Smooth muscle cell (in vitro differentiated cells): ENCODE results near the gene PAEP. TPM values are rescaled to one million over a fixed set of nuclear protein-coding genes. Genes with fewer than 3 reads are reported as not detected.
"Not testable (repeated sequence)": the region's sequence is repeated elsewhere in the genome, so short reads cannot be mapped to it uniquely, and the experiment has no call there.

Source experiments
- DNase-seq: peaks from one replicate; lab custom pipeline; 2025; ENCODE audit not compliant: unreplicated experiment; lab: John Stamatoyannopoulos, UW
- H2AFZ ChIP-seq: fragments of 200-600 bp; sonication (generic); 2 replicates; pipeline ENCODE4 v1.6.0; 2016; ENCODE audit warnings: antibody characterized with exemption, low read depth, mild to moderate bottlenecking
- H3F3A ChIP-seq: fragments of 200-600 bp; sonication (generic); 2 replicates; pipeline ENCODE4 v1.6.0; 2017; ENCODE audit warnings: antibody characterized with exemption, low read depth
- H3K27ac ChIP-seq: fragments of 200-600 bp; sonication (generic); 2 replicates; pipeline ENCODE4 v1.5.1; 2016; ENCODE audit warnings: low read depth, mild to moderate bottlenecking
- H3K27me3 ChIP-seq: fragments of 200-600 bp; sonication (generic); 2 replicates; pipeline ENCODE4 v1.6.1; 2016; ENCODE audit warnings: low read depth, mild to moderate bottlenecking
- H3K36me3 ChIP-seq: fragments of 200-600 bp; sonication (generic); 2 replicates; pipeline ENCODE4 v1.5.1; 2016; ENCODE audit warnings: low read depth
- H3K4me1 ChIP-seq: fragments of 200-600 bp; sonication (generic); 2 replicates; pipeline ENCODE4 v1.5.1; 2016; ENCODE audit warnings: low read depth
- H3K4me2 ChIP-seq: fragments of 200-600 bp; sonication (generic); 2 replicates; pipeline ENCODE4 v1.6.0; 2016; ENCODE audit warnings: mild to moderate bottlenecking
- H3K4me3 ChIP-seq: fragments of 200-600 bp; sonication (generic); 2 replicates; pipeline ENCODE4 v1.5.1; 2016; ENCODE audit warnings: mild to moderate bottlenecking
- H3K79me2 ChIP-seq: fragments of 200-600 bp; sonication (generic); 2 replicates; pipeline ENCODE4 v1.6.0; 2016; ENCODE audit warnings: low read depth, mild to moderate bottlenecking
- H3K9ac ChIP-seq: fragments of 200-600 bp; sonication (generic); 2 replicates; pipeline ENCODE4 v1.6.0; 2016; ENCODE audit warnings: low read depth
- H3K9me3 ChIP-seq: fragments of 200-600 bp; sonication (generic); replicated peaks from 2 replicates; pipeline ENCODE4 v1.5.1; 2016; ENCODE audit warnings: low read depth
- H4K20me1 ChIP-seq: fragments of 200-600 bp; sonication (generic); 2 replicates; pipeline ENCODE4 v1.6.0; 2016; ENCODE audit warnings: low read depth
- CTCF ChIP-seq: fragments of 200-600 bp; sonication (generic); IDR thresholded peaks from 2 replicates; pipeline ENCODE4 v1.5.1; 2017; ENCODE audit warnings: borderline replicate concordance, mild to moderate bottlenecking, antibody characterized with exemption; ENCODE audit not compliant: insufficient read depth, poor library complexity, severe bottlenecking
- WGBS: methylation state at CpG from one replicate; pipeline ENCODE4 v1.1.7; 2016; ENCODE audit warnings: low lambda C conversion rate; 5-methylcytosine and 5-hydroxymethylcytosine counted together
- polyA plus RNA-seq: library from polyadenylated mRNA; unstranded; fragments of >200 nt; fragmentation: Nextera tagmentation; extraction: Ambion mirVana; gene quantifications from 2 replicates; pipeline ENCODE4 v1.2.1, GENCODE V29; 2016
- total RNA-seq: library from RNA; depleted of rRNA; stranded (reverse); fragments of >200 nt; gene quantifications from 2 replicates; pipeline ENCODE4 v1.2.3, GENCODE V29; 2014

The PAEP gene
- total and polyA plus RNA-seq, 2 experiments from 2014 or later: 6.3 TPM; not detected in 1

GRCh38 chr9:135513351-135513846 is 48.2 kb upstream of the PAEP start:
- Histone ChIP-seq H3K9me3 (no peaks in the 10 kb centered on the region), H3K4me3 (no peak overlapping the region), H3K4me1 (no peaks in the 10 kb centered on the region), H3K27ac (no peak overlapping the region), H4K20me1 (no peaks in the 10 kb centered on the region), H3K4me2 (no peak overlapping the region), H3K27me3 (no peaks in the 10 kb centered on the region), H3K36me3 (no peaks in the 10 kb centered on the region), H3K79me2 (no peaks in the 10 kb centered on the region), H3F3A (no peaks in the 10 kb centered on the region), H2AFZ (no peak overlapping the region), H3K9ac (no peak overlapping the region)
- no peak for TF ChIP-seq CTCF
- WGBS: 94% methylated on average over 19 of the region's 19 CpGs
- no peak for DNase-seq

GRCh38 chr9:135513906-135514305 is 47.6 kb upstream of the PAEP start:
- not testable (repeated sequence) for H3K9ac ChIP-seq, H3K4me1 ChIP-seq, H3K4me2 ChIP-seq, H3K27ac ChIP-seq, H4K20me1 ChIP-seq, H3K4me3 ChIP-seq, H3F3A ChIP-seq, H3K27me3 ChIP-seq, H3K79me2 ChIP-seq, DNase-seq, H2AFZ ChIP-seq, H3K9me3 ChIP-seq, H3K36me3 ChIP-seq
- WGBS: 95% methylated on average over 5 of the region's 9 CpGs

- no peaks in the 10 kb centered on the region for H3K27me3 ChIP-seq
- no peaks in the 10 kb centered on the region for H4K20me1 ChIP-seq
- DNase-seq: no peak
- H3K4me1 ChIP-seq: no peaks in the 10 kb centered on the region
- H3K9me3 ChIP-seq: no peaks in the 10 kb centered on the region
- no peak overlapping the region for H3K4me3 ChIP-seq
- no peak overlapping the region for H3K27ac ChIP-seq
- WGBS: 95% methylated on average over 17 of the region's 17 CpGs
- no peak overlapping the region for H3K9ac ChIP-seq
- H2AFZ ChIP-seq: no peak overlapping the region
- H3K36me3 ChIP-seq: no peaks in the 10 kb centered on the region
- H3K4me2 ChIP-seq: no peak overlapping the region
- no peaks in the 10 kb centered on the region for H3K79me2 ChIP-seq
- H3F3A ChIP-seq: no peaks in the 10 kb centered on the region
- no peak for TF ChIP-seq CTCF
These were observed 47.0 kb upstream of the PAEP start for GRCh38 chr9:135514342-135515082.

- no peak overlapping the region for H3K9ac ChIP-seq
- no peaks in the 10 kb centered on the region for H4K20me1 ChIP-seq
- TF ChIP-seq CTCF: no peak
- no peak for DNase-seq
- H3K4me2 ChIP-seq: no peak overlapping the region
- no peaks in the 10 kb centered on the region for H3K9me3 ChIP-seq
- H3K4me3 ChIP-seq: no peak overlapping the region
- no peaks in the 10 kb centered on the region for H3K79me2 ChIP-seq
- H3K4me1 ChIP-seq: no peaks in the 10 kb centered on the region
- H3K36me3 ChIP-seq: no peaks in the 10 kb centered on the region
- H3K27me3 ChIP-seq: no peaks in the 10 kb centered on the region
- H3K27ac ChIP-seq: no peak overlapping the region
- H3F3A ChIP-seq: no peaks in the 10 kb centered on the region
- WGBS: 94% methylated on average over 30 of the region's 31 CpGs
- H2AFZ ChIP-seq: no peak overlapping the region
These were observed 46.2 kb upstream of the PAEP start for GRCh38 chr9:135515083-135515951.
